NOMO-1 treated with dmso at 0.1 percent for 144 hours (cell line): ENCODE measurements around the gene CUZD1.
"Not testable (repeated sequence)": the region's sequence is repeated elsewhere in the genome, so short reads cannot be mapped to it uniquely, and the experiment has no call there.

Experiments
- DNase-seq: peaks from one replicate; lab custom pipeline; 2025; ENCODE audit not compliant: unreplicated experiment; lab: John Stamatoyannopoulos, UW

The CUZD1 gene

GRCh38 chr10:122845783-122846332 lies at the start of gene CUZD1:
Gene CUZD1, minus strand, starts transcription at chr10:122845857. Its CDS starts 14 bp downstream, at chr10:122845843.
- no peak for DNase-seq

DNA sequence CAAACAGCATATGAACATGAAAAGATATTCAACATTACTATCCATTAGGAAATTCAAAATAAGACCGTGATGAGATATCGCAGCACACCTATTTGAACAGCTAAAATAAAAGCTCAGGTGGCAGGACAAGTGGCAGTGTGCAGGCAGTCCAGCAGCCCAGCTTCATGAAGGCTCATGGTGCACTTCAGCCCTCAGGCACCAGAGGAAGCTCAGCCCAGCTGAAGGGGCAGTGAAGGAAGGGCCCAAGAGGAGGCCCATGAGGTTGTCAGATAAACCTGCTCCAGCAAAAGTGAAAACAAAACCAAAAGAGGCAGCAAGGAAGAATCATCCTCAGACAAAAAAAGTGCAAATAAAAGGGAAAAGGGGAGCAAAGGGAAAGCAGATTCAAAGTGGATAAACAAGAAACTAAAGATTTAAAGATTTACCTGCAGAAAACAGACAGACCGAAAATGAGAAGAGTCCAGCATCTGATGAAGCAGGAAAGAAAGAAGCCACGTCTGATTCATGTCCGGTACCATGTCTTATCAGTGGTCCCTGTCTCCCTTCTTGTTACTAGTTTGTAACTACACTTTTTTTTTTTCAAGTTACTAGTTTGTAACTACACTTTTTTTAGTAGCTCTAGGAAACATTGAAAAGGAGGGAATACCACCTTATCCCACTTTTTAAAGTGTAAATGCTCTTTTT lies 48.7 kb upstream of the CUZD1 start:
- no peak for DNase-seq

- DNase-seq: no peak
These were observed 38.5 kb upstream of the CUZD1 start for GRCh38 chr10:122884166-122884565.

DNA sequence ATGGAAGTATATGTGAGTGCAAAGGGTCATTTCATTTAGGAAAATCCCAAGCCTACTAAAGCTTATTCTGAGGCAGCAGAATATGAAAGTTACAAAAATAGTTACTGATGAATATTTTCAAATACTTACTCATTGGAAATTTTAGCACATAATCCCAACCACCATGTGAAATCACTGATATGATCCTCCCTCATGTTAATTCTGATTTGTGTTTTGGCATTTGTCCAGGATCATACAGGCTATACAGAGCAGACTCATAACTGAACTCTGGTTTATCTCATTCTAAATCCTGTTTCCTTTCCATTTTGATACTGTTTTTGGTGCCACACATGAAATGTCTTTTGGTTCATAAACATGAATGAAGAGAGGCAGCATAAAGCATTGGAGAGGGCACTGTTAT lies 37.1 kb upstream of the CUZD1 start:
- no peak for DNase-seq

DNA sequence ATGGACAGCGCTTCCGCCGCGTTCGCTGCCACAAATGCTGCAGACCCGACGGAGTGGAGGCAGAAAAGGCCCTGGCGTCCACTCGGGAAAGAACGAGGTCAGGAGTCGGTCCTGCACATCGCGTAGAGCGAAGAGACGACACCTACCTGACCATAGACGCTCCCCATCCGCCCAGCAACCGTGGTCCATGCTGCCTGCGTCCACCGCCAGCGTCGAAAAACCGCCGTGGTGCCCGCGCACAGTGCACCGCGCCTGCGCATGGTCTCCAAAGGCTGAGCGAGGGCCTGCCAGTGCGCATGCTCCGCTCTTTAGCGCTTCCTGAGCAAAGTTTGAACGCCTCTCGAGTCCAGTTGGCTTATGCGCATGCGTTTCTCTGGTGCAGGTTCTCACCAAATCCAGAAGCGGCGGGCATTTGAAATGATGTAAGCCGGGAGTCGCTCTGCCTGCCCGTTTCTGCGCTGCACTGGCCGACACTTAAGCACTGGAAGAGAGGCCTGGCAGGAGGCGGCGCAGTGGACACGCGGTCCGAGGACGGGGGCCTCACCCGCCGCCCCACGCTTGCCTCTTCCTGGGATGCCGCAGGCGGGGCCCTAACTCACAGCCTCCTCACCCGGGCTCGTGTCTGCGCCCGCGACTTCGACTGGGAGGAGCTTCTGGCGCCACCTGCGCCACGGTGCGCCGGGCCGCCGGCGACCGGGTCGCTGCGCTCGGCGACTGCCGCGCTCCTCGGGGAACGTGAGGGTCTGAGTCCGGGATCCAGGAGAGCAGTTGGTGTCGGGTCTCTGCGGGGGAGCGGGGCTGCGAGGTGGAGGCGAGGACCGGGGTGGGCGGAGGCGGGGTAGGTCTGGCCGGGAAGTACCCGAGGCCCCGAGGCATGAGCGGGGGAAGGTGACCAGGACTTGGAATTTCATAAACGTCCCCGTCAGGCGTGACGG lies 33.9 kb upstream of the CUZD1 start, which contains the start of gene FAM24B:
Gene FAM24B (minus strand): TSS at position 243 of the 935 bp plus-strand sequence. CDS start 29,066 bp downstream, outside the sequence.
- peak; percentile 93 for DNase-seq

GRCh38 chr10:122878799-122879338 lies 33.2 kb upstream of the CUZD1 start:
- DNase-seq: peak; percentile 41

GRCh38 chr10:122877264-122877663 lies 31.6 kb upstream of the CUZD1 start:
- no peak for DNase-seq

DNA sequence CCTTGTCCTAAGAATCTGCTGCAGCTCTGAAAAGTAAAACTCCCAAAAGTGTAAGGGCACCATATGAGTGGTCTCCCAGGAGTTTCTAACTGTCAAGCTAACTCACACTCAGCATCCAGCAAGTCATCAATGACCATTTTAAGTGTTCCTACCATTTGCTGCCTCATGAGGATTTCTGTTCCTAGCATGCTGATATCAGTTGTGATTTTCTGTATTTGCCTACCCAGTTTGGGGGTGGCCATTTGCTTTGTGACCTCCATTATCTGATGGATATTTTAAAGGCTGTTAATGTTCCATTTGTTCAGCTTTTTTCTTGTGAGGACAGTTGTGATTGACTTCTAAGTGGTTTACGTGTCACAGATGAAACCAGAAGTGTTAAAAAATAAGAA lies 30.8 kb upstream of the CUZD1 start:
- no peak for DNase-seq

DNA sequence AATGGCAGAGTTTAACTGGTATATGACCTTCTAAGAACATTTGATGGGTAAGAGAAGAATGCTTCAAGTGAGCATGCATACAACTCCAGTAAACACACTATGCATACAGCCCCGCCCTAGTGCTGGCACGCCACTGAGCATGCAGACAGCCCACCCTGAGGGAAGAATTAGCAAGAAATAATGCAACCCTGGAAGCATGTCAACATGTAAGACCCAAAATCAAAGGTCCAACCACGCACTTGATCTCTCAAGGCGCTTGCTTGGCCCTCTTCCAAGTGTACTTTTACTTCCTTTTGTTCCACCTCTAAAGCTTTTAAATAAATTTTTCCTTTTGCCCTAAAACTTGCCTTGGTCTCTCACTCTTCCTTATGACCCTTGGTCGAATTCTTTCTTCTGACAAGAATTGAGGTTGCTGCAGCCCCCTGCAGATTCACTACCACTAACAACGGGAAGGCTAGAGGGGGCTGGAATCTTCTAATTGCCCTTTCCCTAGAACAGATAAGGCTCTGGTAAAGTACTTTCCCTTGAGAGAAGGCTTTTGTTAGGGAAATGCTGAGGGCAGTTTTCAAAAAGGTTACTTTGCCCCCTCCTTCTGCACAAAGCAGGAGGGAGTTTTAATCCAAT lies 30.3 kb upstream of the CUZD1 start:
- DNase-seq: no peak

GRCh38 chr10:122871947-122872346 lies 26.3 kb upstream of the CUZD1 start:
- not testable (repeated sequence) for DNase-seq

- DNase-seq: not testable (repeated sequence)
These were observed 23.1 kb upstream of the CUZD1 start for GRCh38 chr10:122868768-122869167.

GRCh38 chr10:122866757-122867482 lies 21.3 kb upstream of the CUZD1 start:
- not testable (repeated sequence) for DNase-seq

- no peak for DNase-seq
These were observed 19.2 kb upstream of the CUZD1 start for GRCh38 chr10:122864901-122865300.

- no peak for DNase-seq
These were observed 18.5 kb upstream of the CUZD1 start for GRCh38 chr10:122864194-122864592.

GRCh38 chr10:122863216-122864193 lies 17.8 kb upstream of the CUZD1 start:
- no peak for DNase-seq

- DNase-seq: no peak
These were observed 16.1 kb upstream of the CUZD1 start for GRCh38 chr10:122861711-122862161.

DNA sequence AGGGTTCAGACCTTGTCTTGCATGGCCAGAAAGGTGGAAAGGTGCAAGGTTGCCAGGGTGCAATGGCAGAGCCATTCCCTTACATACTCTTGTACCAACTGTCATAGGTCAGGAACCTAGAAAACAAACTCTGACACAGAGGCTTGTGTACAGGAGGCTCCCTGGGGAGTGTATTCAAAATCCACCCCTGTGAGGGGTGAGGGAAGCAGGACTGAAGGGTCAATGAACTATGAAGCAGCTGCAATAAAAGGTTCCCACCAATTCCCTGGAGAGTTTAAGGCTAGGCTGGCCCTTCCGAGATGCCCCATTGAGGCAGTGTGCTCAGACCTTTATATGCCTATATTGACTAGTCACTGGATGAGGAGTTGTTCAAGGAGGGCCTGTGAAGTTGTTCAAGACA lies 13.9 kb upstream of the CUZD1 start:
- DNase-seq: no peak

- DNase-seq: not testable (repeated sequence)
These were observed 12.4 kb upstream of the CUZD1 start for GRCh38 chr10:122858042-122858441.

- no peak for DNase-seq
These were observed 11.2 kb upstream of the CUZD1 start for GRCh38 chr10:122856902-122857301.
